Stimulated activated CD4-positive, alpha-beta T cell treated with anti-CD3 and anti-CD28 coated beads, Interleukin-2, amount 100 ng/mL, for 4 hours (primary cell): ENCODE measurements around the gene TBCC.

Source experiments
- DNase-seq: peaks from one replicate; pipeline ENCODE4 v3.0.0-alpha.2; 2020; ENCODE audit warnings: low read depth

Gene TBCC

GRCh38 chr6:42696526-42697267 is 49.2 kb downstream of the TBCC start:
- DNase-seq: no peak

GRCh38 chr6:42694586-42694985 is 51.3 kb downstream of the TBCC start:
- DNase-seq: no peak
